Cardiac muscle cell (in vitro differentiated cells and primary cell): ENCODE measurements around the gene ERBIN. TPM values are rescaled to one million over a fixed set of nuclear protein-coding genes. Genes with fewer than 3 reads are reported as not detected.

Source experiments
- DNase-seq, 2 donors: peaks; one replicate each; pipeline versions ENCODE4 v3.0.0 to v3.0.0-alpha.2; 2010 to 2017; ENCODE audit warnings: low read depth in 1 of 2, low spot score in 1 of 2
- H3K27ac ChIP-seq: fragments of 200-600 bp; sonication (generic); 2 replicates; pipeline ENCODE4 v1.5.1; 2016
- H3K27me3 ChIP-seq: fragments of 200-600 bp; sonication (generic); 2 replicates; pipeline ENCODE4 v1.6.0; 2016; ENCODE audit warnings: control low read depth
- H3K36me3 ChIP-seq: fragments of 200-600 bp; sonication (generic); 2 replicates; pipeline ENCODE4 v1.5.1; 2016; ENCODE audit warnings: control low read depth
- H3K4me1 ChIP-seq: fragments of 200-600 bp; sonication (generic); 2 replicates; pipeline ENCODE4 v1.8.1; 2017; ENCODE audit warnings: low read depth, mild to moderate bottlenecking, mixed run types
- H3K4me3 ChIP-seq: fragments of 200-600 bp; sonication (generic); 2 replicates; pipeline ENCODE4 v1.5.1; 2016; ENCODE audit warnings: mild to moderate bottlenecking
- H3K9me3 ChIP-seq: fragments of 200-600 bp; sonication (generic); 2 replicates; pipeline ENCODE4 v1.5.1; 2017; ENCODE audit warnings: low read depth, mild to moderate bottlenecking, control low read depth
- CTCF ChIP-seq: IDR thresholded peaks from 2 replicates; pipeline ENCODE4 v1.5.1; 2012; ENCODE audit warnings: low read depth, mild to moderate bottlenecking, low read length
- polyA plus RNA-seq: library from polyadenylated mRNA; unstranded; fragments of >200 nt; fragmentation: Nextera tagmentation; extraction: Ambion mirVana; gene quantifications from 2 replicates; pipeline ENCODE4 v1.2.1, GENCODE V29; 2016
- total RNA-seq: library from RNA; depleted of rRNA; stranded (reverse); fragments of >200 nt; gene quantifications from 2 replicates; pipeline ENCODE4 v1.2.3, GENCODE V29; 2016

Gene ERBIN
- total and polyA plus RNA-seq, 2 experiments from 2014 or later = 22.3 to 35.1 TPM

- Histone ChIP-seq H3K27ac (no peak overlapping the region), H3K9me3 (no peaks in the 10 kb centered on the region), H3K4me3 (no peak overlapping the region), H3K36me3 (no peaks in the 10 kb centered on the region), H3K27me3 (no peaks in the 10 kb centered on the region), H3K4me1 (no peaks in the 10 kb centered on the region)
- DNase-seq = no peak
- no peak for TF ChIP-seq CTCF
These were observed 25.6 kb upstream of the ERBIN start for GRCh38 chr5:65900746-65901145.

GRCh38 chr5:65902104-65902503 lies 24.3 kb upstream of the ERBIN start:
- no peaks in the 10 kb centered on the region for H3K9me3 ChIP-seq
- no peaks in the 10 kb centered on the region for H3K4me1 ChIP-seq
- H3K27me3 ChIP-seq = no peaks in the 10 kb centered on the region
- H3K36me3 ChIP-seq = no peaks in the 10 kb centered on the region
- H3K27ac ChIP-seq = no peak overlapping the region
- no peak for DNase-seq
- TF ChIP-seq CTCF = no peak
- H3K4me3 ChIP-seq = no peak overlapping the region

GRCh38 chr5:65903581-65903980 lies 22.8 kb upstream of the ERBIN start:
- Histone ChIP-seq H3K27me3 (no peaks in the 10 kb centered on the region), H3K4me1 (no peaks in the 10 kb centered on the region), H3K27ac (no peak overlapping the region), H3K4me3 (no peak overlapping the region), H3K9me3 (no peaks in the 10 kb centered on the region), H3K36me3 (no peaks in the 10 kb centered on the region)
- TF ChIP-seq CTCF = no peak
- no peak for DNase-seq

GRCh38 chr5:65906256-65906655 lies 20.1 kb upstream of the ERBIN start:
- Histone ChIP-seq H3K36me3 (no peaks in the 10 kb centered on the region), H3K4me3 (no peak overlapping the region), H3K27ac (no peak overlapping the region), H3K4me1 (no peaks in the 10 kb centered on the region), H3K27me3 (no peaks in the 10 kb centered on the region), H3K9me3 (no peaks in the 10 kb centered on the region)
- TF ChIP-seq CTCF = no peak
- DNase-seq = no peak

- no peak overlapping the region for H3K4me3 ChIP-seq
- no peak for DNase-seq
- no peaks in the 10 kb centered on the region for H3K4me1 ChIP-seq
- no peak for TF ChIP-seq CTCF
- H3K9me3 ChIP-seq = no peaks in the 10 kb centered on the region
- H3K27ac ChIP-seq = no peak overlapping the region
- H3K27me3 ChIP-seq = no peaks in the 10 kb centered on the region
- H3K36me3 ChIP-seq = no peaks in the 10 kb centered on the region
These were observed 19.2 kb upstream of the ERBIN start for GRCh38 chr5:65907135-65907534.

- TF ChIP-seq CTCF = no peak
- H3K9me3 ChIP-seq = no peaks in the 10 kb centered on the region
- no peak overlapping the region for H3K27ac ChIP-seq
- H3K4me1 ChIP-seq = no peaks in the 10 kb centered on the region
- DNase-seq = no peak
- H3K36me3 ChIP-seq = no peaks in the 10 kb centered on the region
- H3K4me3 ChIP-seq = no peak overlapping the region
- no peaks in the 10 kb centered on the region for H3K27me3 ChIP-seq
These were observed 15.7 kb upstream of the ERBIN start for GRCh38 chr5:65910711-65911110.
